Measurements from ENCODE around the gene ACSL4.

DNA sequence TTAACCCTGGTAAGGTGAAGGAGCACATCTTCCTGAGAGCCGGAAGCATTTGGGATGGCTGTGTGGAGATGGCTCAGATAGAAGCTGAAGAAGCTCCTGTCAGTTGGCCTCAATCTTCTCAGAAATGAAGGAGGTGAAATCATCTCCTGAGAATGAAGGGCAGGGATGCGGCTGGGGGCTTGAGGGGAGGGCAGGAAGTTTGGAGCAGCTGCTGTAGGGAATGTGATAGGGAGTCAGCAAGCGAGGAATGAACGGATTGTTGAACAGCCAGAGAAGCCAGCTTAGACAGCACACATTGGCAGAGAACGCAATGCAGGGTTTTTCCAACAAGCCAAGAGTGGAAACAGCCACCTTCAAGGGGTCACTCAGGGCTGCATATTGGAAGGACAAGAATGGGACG, 118.1 kb downstream of the ACSL4 start:
- TF ChIP-seq, protein P1, sequence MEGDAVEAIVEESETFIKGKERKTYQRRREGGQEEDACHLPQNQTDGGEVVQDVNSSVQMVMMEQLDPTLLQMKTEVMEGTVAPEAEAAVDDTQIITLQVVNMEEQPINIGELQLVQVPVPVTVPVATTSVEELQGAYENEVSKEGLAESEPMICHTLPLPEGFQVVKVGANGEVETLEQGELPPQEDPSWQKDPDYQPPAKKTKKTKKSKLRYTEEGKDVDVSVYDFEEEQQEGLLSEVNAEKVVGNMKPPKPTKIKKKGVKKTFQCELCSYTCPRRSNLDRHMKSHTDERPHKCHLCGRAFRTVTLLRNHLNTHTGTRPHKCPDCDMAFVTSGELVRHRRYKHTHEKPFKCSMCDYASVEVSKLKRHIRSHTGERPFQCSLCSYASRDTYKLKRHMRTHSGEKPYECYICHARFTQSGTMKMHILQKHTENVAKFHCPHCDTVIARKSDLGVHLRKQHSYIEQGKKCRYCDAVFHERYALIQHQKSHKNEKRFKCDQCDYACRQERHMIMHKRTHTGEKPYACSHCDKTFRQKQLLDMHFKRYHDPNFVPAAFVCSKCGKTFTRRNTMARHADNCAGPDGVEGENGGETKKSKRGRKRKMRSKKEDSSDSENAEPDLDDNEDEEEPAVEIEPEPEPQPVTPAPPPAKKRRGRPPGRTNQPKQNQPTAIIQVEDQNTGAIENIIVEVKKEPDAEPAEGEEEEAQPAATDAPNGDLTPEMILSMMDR (IDR thresholded peaks at IDR 0.05; ENCODE audit: low read depth, low read length, poor library complexity, severe bottlenecking): no peak
- TF ChIP-seq EZH2phosphoT487 (IDR thresholded peaks at IDR 0.05; ENCODE audit: borderline replicate concordance, low read length): no peak

Measured in DOHH2 (cell line).